Endothelial cell of umbilical vein (primary cell): ENCODE data around the gene NOXA1. TPM values are rescaled to one million over a fixed set of nuclear protein-coding genes. Genes with fewer than 3 reads are reported as not detected.

Experiments
- BruUV-seq: library from RNA; stranded (reverse); fragments of 400-500 nt; replicated peaks from 2 replicates; lab custom pipeline; 2021; lab: Mats Ljungman, UMichigan
- CTCF ChIA-PET: fragments of 300-600, 350-600 bp; sonication (Branson Sonifier 250); formaldehyde crosslinking; loops from one replicate; lab custom pipeline; 2021; ENCODE audit warnings: antibody characterized with exemption, inconsistent platforms; lab: Charles Lee
- POLR2A ChIA-PET: fragments of 300-600, 350-600 bp; sonication (Branson Sonifier 250); formaldehyde crosslinking; loops from one replicate; lab custom pipeline; 2021; ENCODE audit warnings: antibody characterized with exemption, inconsistent platforms; lab: Charles Lee
- DNase-seq: peaks from one replicate; pipeline ENCODE4 v3.0.0-alpha.2; 2011; ENCODE audit warnings: low read depth, low spot score
- FAIRE-seq: peaks from 2 replicates; lab custom pipeline; 2011; peaks lifted over from hg19 to GRCh38; lab: Jason Lieb, UNC
- H2AFZ ChIP-seq: 2 replicates; pipeline ENCODE4 v1.6.0; 2012; ENCODE audit warnings: low read depth, low read length, control low read depth, inconsistent platforms
- H3K27ac ChIP-seq: 2 replicates; pipeline ENCODE4 v1.5.1; 2011; ENCODE audit warnings: low read depth, mild to moderate bottlenecking, control low read depth, low read length, moderate library complexity; ENCODE audit not compliant: insufficient read depth
- H3K27me3 ChIP-seq, 2 experiments: 2 replicates each; pipeline versions ENCODE4 v1.6.0 to v1.6.1; 2011; ENCODE audit warnings: low read length in 2 of 2, mixed read lengths in 1 of 2; ENCODE audit not compliant: control insufficient read depth in 2 of 2, insufficient read depth in 2 of 2
- H3K36me3 ChIP-seq, 2 experiments: 2 replicates in 1 of 2; 3 replicates in 1 of 2; pipeline ENCODE4 v1.5.1; 2011; ENCODE audit warnings: low read length in 2 of 2, mild to moderate bottlenecking in 1 of 2, moderate library complexity in 1 of 2; ENCODE audit not compliant: control insufficient read depth in 2 of 2, insufficient read depth in 2 of 2; ENCODE audit errors: extremely low read depth in 1 of 2
- H3K4me1 ChIP-seq: 3 replicates; pipeline ENCODE4 v1.5.1; 2011; ENCODE audit warnings: mild to moderate bottlenecking, low read length; ENCODE audit not compliant: control insufficient read depth, insufficient read depth; ENCODE audit errors: extremely low read depth
- H3K4me2 ChIP-seq: 2 replicates; pipeline ENCODE4 v1.6.1; 2011; ENCODE audit warnings: low read length, control low read depth, mixed read lengths; ENCODE audit not compliant: insufficient read depth
- H3K4me3 ChIP-seq, 3 experiments: fragments of 200-600 bp in 1 of 3; sonication (generic), shearing (Covaris generic) in 1 of 3; replicated peaks in 1 of 3; 2 replicates each; pipeline ENCODE4 v1.5.1; 2011 to 2016; ENCODE audit warnings: control low read depth in 3 of 3, low read length in 3 of 3, mild to moderate bottlenecking in 2 of 3, inconsistent platforms in 1 of 3, low read depth in 1 of 3, moderate library complexity in 1 of 3; ENCODE audit not compliant: insufficient read depth in 1 of 3
- H3K79me2 ChIP-seq: 2 replicates; pipeline ENCODE4 v1.6.0; 2012; ENCODE audit warnings: low read length, inconsistent platforms; ENCODE audit not compliant: control insufficient read depth, insufficient read depth
- H3K9ac ChIP-seq: replicated peaks from 2 replicates; pipeline ENCODE3; 2011; ENCODE audit warnings: low read length, control low read depth; ENCODE audit not compliant: insufficient read depth; ENCODE audit errors: extremely low read depth
- H3K9me1 ChIP-seq: replicated peaks from 3 replicates; pipeline ENCODE4 v1.6.0; 2011; ENCODE audit warnings: mild to moderate bottlenecking, low read length; ENCODE audit not compliant: control insufficient read depth, insufficient read depth; ENCODE audit errors: extremely low read depth
- H3K9me3 ChIP-seq: replicated peaks from 2 replicates; pipeline ENCODE4 v1.5.1; 2012; ENCODE audit warnings: low read length, inconsistent platforms; ENCODE audit not compliant: control insufficient read depth, insufficient read depth
- H4K20me1 ChIP-seq: replicated peaks from 2 replicates; pipeline ENCODE3; 2011; ENCODE audit warnings: mild to moderate bottlenecking, low read length; ENCODE audit not compliant: control insufficient read depth, insufficient read depth; ENCODE audit errors: extremely low read depth
- EZH2 ChIP-seq: IDR thresholded peaks from 2 replicates; pipeline ENCODE4 v1.6.1; 2012; ENCODE audit warnings: borderline replicate concordance, low read depth, mild to moderate bottlenecking, moderate library complexity, low read length, inconsistent platforms; ENCODE audit not compliant: severe bottlenecking
- FOS ChIP-seq: IDR thresholded peaks from 2 replicates; pipeline ENCODE4 v1.6.1; 2011; ENCODE audit warnings: mild to moderate bottlenecking, low read length, moderate library complexity, borderline replicate concordance; ENCODE audit not compliant: insufficient read depth
- GATA2 ChIP-seq: IDR thresholded peaks from 2 replicates; pipeline ENCODE4 v1.7.0; 2011; ENCODE audit warnings: low read depth, mild to moderate bottlenecking, moderate library complexity, mixed read lengths, low read length; ENCODE audit not compliant: insufficient read length, insufficient read depth
- JUN ChIP-seq: IDR thresholded peaks from 2 replicates; pipeline ENCODE4 v1.6.1; 2011; ENCODE audit warnings: borderline replicate concordance, low read depth; ENCODE audit not compliant: insufficient read length, insufficient read depth
- MYC ChIP-seq: IDR thresholded peaks from one replicate; pipeline ENCODE4 v1.6.1; 2011; ENCODE audit warnings: mild to moderate bottlenecking, low read depth, low read length
- POLR2A ChIP-seq: IDR thresholded peaks from 2 replicates; pipeline ENCODE4 v1.6.1; 2012; ENCODE audit warnings: low read depth, mild to moderate bottlenecking, control low read depth, low read length
- POLR2AphosphoS5 ChIP-seq: IDR thresholded peaks from 2 replicates; pipeline ENCODE4 v1.6.1; 2012; ENCODE audit warnings: low read depth, mild to moderate bottlenecking, control low read depth, low read length, moderate library complexity; ENCODE audit not compliant: insufficient read depth
- dilution Hi-C: fragments of 300-500 bp; cut with MboI; formaldehyde crosslinking; loops from one replicate; pipeline ENCODE4 v1.15.0; 2019; ENCODE audit warnings: low sequenced_read_pairs; ENCODE audit not compliant: extremely low pct_ligation_motif_present
- intact Hi-C: fragments of 100-400 bp; cut with micrococcal nuclease; formaldehyde crosslinking; loops from one replicate; pipeline ENCODE4 v1.10.0; 2022
- polyA plus RNA-seq, 4 experiments: library from polyadenylated mRNA; depleted of rRNA in 3 of 4; stranded (reverse) in 3 of 4; unstranded in 1 of 4; fragments of >200 nt; gene quantifications; 2 replicates each; pipeline versions ENCODE4 v1.2.1 to v1.2.3, GENCODE V29; 2011 to 2012; ENCODE audit warnings: missing spikeins in 1 of 4
- total RNA-seq: library from RNA; stranded (reverse); gene quantifications from 2 replicates; pipeline ENCODE4 v1.2.3, GENCODE V29; 2021
- TF ChIP-seq, protein P1 (sequence below), 2 donors: IDR thresholded peaks; 1 replicate in 1 of 2; 2 replicates in 1 of 2; pipeline ENCODE4 v1.5.1; 2011; ENCODE audit warnings: low read length in 2 of 2, mild to moderate bottlenecking in 2 of 2, moderate library complexity in 2 of 2, control low read depth in 1 of 2, inconsistent platforms in 1 of 2, low read depth in 1 of 2; ENCODE audit not compliant: insufficient read depth in 1 of 2; ENCODE audit errors: extremely low read depth in 1 of 2
- TF ChIP-seq, protein P2 (sequence below): IDR thresholded peaks from 2 replicates; pipeline ENCODE4 v1.6.1; 2011; ENCODE audit not compliant: insufficient read depth, insufficient read length

NOXA1 gene
- total and polyA plus RNA-seq, 2 donors (not counting 3 experiments of a cell fraction or from before 2014, with no cell fraction given), result 0.40 to 0.91 TPM

DNA sequence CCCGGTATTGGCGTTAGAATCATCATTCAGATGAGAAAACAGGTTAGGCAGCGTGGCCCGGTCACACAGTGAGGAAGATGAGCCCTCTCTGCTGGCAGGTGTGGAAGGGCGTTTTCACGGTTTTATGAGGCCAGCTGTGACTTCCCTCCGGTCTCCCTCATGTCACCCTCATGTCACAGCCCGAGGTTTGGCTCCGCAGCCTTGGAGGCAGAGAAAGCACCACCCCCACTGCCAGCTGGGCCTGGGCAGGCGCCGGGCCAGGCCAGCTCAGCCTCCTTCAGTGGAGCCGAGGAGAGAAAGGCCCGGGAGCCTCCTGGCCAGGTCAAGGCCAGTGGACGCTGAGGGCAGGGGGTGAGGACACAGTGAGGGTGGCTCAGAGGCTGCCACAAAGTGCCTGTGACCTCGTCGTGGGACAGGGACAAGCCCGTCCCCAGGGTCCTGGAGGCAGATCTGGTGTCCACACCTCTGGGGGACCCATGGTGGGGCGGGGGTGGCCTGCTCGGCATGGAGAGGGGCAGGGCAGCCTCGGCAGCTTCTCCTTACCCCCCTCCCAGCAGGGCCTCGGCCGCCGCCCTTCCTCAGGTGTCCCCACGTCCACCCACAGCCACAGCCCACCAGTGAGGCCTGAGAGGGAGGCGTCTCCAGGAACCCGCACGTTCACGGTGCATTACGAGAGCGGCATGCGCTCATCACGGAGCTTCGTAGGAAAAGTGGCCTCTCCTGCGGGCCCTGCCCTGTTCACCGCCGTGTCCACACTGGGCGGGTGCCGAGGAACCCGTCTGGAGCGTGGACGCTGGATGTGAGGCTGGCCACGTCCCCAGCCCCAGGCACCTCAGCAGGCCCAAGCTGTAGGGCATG is 32.4 kb upstream of the NOXA1 start:
- H3K9me1 ChIP-seq, result no peaks in the 10 kb centered on the region
- no peak overlapping the region for H3K4me2 ChIP-seq
- TF ChIP-seq, protein P1, sequence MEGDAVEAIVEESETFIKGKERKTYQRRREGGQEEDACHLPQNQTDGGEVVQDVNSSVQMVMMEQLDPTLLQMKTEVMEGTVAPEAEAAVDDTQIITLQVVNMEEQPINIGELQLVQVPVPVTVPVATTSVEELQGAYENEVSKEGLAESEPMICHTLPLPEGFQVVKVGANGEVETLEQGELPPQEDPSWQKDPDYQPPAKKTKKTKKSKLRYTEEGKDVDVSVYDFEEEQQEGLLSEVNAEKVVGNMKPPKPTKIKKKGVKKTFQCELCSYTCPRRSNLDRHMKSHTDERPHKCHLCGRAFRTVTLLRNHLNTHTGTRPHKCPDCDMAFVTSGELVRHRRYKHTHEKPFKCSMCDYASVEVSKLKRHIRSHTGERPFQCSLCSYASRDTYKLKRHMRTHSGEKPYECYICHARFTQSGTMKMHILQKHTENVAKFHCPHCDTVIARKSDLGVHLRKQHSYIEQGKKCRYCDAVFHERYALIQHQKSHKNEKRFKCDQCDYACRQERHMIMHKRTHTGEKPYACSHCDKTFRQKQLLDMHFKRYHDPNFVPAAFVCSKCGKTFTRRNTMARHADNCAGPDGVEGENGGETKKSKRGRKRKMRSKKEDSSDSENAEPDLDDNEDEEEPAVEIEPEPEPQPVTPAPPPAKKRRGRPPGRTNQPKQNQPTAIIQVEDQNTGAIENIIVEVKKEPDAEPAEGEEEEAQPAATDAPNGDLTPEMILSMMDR (IDR thresholded peaks at IDR 0.05; ENCODE audit: extremely low read depth in 1 of 2, insufficient read depth in 1 of 2, low read depth in 1 of 2, low read length in 2 of 2), result no peak
- TF ChIP-seq POLR2AphosphoS5, result no peak
- TF ChIP-seq GATA2, result no peak
- no peak for TF ChIP-seq FOS
- no peak for TF ChIP-seq POLR2A
- TF ChIP-seq, protein P2, sequence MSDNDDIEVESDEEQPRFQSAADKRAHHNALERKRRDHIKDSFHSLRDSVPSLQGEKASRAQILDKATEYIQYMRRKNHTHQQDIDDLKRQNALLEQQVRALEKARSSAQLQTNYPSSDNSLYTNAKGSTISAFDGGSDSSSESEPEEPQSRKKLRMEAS, result no peak
- no peak for TF ChIP-seq EZH2
- no peak for TF ChIP-seq JUN
- no peak for TF ChIP-seq MYC
- POLR2A ChIA-PET, result no interaction called here
- peaks cover 0 to 4% of the 10 kb centered on the region in 2 experiments for H3K36me3 ChIP-seq
- H3K9me3 ChIP-seq, result no peaks in the 10 kb centered on the region
- H2AFZ ChIP-seq, result no peak overlapping the region
- no peak overlapping the region for H3K4me3 ChIP-seq
- no peak overlapping the region for H3K9ac ChIP-seq
- dilution Hi-C loops, result no loop called here
- no peak overlapping the region for H3K27ac ChIP-seq
- H3K27me3 ChIP-seq, result no peaks in the 10 kb centered on the region
- CTCF ChIA-PET, result interaction anchor here (1.1 kb wide), 1 partner anchor 27 kb away, joined by 3 read pairs; no protein-coding TSS in a partner anchor
- intact Hi-C loops, result no loop called here
- peaks cover 13% of the 10 kb centered on the region for H3K4me1 ChIP-seq
- H4K20me1 ChIP-seq, result no peaks in the 10 kb centered on the region
- no peak for FAIRE-seq
- DNase-seq, result no peak
- no TSS peak for BruUV-seq
- no peaks in the 10 kb centered on the region for H3K79me2 ChIP-seq
